ENCODE data around the gene APOA5. TPM values are rescaled to one million over a fixed set of nuclear protein-coding genes. Genes with fewer than 3 reads are reported as not detected.

The APOA5 gene
- total and polyA plus RNA-seq, 2 donors (not counting 3 experiments of a cell fraction or from before 2014, with no cell fraction given), result not detected

DNA sequence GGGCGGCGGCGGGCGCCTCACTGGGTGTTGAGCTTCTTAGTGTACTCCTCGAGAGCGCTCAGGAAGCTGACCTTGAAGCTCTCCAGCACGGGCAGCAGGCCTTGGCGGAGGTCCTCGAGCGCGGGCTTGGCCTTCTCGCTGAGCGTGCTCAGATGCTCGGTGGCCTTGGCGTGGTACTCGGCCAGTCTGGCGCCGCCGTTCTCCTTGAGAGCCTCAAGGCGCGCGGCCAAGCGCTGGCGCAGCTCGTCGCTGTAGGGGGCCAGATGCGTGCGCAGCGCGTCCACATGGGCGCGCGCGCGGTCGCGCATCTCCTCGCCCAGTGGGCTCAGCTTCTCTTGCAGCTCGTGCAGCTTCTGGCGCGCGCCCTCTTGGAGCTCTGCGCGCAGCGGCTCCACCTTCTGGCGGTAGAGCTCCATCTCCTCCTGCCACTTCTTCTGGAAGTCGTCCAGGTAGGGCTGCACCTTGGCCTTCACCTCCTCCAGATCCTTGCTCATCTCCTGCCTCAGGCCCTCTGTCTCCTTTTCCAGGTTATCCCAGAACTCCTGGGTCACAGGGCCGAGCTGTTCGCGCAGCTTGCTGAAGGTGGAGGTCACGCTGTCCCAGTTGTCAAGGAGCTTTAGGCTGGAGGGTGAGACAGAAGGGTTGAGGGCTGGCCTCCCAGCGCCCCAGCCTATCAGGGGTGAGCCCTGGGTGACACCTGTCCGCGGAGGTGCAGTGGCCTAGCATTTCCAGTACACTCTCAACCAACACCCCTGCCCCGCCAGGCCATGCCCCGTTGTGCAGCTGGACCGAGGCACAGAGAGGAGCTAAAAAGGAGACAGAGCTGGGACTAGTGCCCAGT, 44.3 kb upstream of the APOA5 start:
- CTCF ChIA-PET, result interaction anchor here (0.5 to 5.0 kb wide), 33 partner anchors 10 to 391 kb away, joined by 3 to 272 read pairs (median 5); partner anchors contain the start of genes APOA4, APOA5, BUD13 and PAFAH1B2
- H3K27ac ChIP-seq (ENCODE audit: insufficient read depth, low read depth, low read length), result no peak overlapping the region

More for the DNA sequence above, 44.3 kb upstream of the APOA5 start:
- Histone ChIP-seq H3K4me1 (ENCODE audit: control insufficient read depth, extremely low read depth, insufficient read depth, low read length) (peaks cover 6% of the 10 kb centered on the region), H3K9ac (replicated peaks; ENCODE audit: extremely low read depth, insufficient read depth, low read length) (no peak overlapping the region), H3K9me1 (replicated peaks; ENCODE audit: control insufficient read depth, extremely low read depth, insufficient read depth, low read length) (no peaks in the 10 kb centered on the region), H3K9me3 (replicated peaks; ENCODE audit: control insufficient read depth, insufficient read depth, low read length) (no peaks in the 10 kb centered on the region), H3K27me3 (ENCODE audit: control insufficient read depth in 2 of 2, insufficient read depth in 2 of 2, low read length in 2 of 2) (no peaks in the 10 kb centered on the region), H3K4me2 (ENCODE audit: insufficient read depth, low read length) (peak overlapping the region; percentile 40), H3K4me3 (replicated peaks in 1 of 3; ENCODE audit: insufficient read depth in 1 of 3, low read depth in 1 of 3, low read length in 3 of 3) (peak overlapping the region; percentile 1 to 32 (median 15)), H3K79me2 (ENCODE audit: control insufficient read depth, insufficient read depth, low read length) (no peaks in the 10 kb centered on the region), H3K36me3 (ENCODE audit: control insufficient read depth in 2 of 2, extremely low read depth in 1 of 2, insufficient read depth in 2 of 2, low read length in 2 of 2) (no peaks in the 10 kb centered on the region), H4K20me1 (replicated peaks; ENCODE audit: control insufficient read depth, extremely low read depth, insufficient read depth, low read length) (no peaks in the 10 kb centered on the region), H2AFZ (ENCODE audit: low read depth, low read length) (peak overlapping the region; percentile 69)
- peak; percentile 94 for DNase-seq (ENCODE audit: low read depth, low spot score)
- POLR2A ChIA-PET, result interaction anchor here (0.5 to 1.2 kb wide), 2 partner anchors 46 to 162 kb away, joined by 4 read pairs; no protein-coding TSS in a partner anchor
- FAIRE-seq, result peak; percentile 91
- TF ChIP-seq, protein P1, sequence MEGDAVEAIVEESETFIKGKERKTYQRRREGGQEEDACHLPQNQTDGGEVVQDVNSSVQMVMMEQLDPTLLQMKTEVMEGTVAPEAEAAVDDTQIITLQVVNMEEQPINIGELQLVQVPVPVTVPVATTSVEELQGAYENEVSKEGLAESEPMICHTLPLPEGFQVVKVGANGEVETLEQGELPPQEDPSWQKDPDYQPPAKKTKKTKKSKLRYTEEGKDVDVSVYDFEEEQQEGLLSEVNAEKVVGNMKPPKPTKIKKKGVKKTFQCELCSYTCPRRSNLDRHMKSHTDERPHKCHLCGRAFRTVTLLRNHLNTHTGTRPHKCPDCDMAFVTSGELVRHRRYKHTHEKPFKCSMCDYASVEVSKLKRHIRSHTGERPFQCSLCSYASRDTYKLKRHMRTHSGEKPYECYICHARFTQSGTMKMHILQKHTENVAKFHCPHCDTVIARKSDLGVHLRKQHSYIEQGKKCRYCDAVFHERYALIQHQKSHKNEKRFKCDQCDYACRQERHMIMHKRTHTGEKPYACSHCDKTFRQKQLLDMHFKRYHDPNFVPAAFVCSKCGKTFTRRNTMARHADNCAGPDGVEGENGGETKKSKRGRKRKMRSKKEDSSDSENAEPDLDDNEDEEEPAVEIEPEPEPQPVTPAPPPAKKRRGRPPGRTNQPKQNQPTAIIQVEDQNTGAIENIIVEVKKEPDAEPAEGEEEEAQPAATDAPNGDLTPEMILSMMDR (IDR thresholded peaks at IDR 0.05; ENCODE audit: extremely low read depth in 1 of 2, insufficient read depth in 1 of 2, low read depth in 1 of 2, low read length in 2 of 2), result peak; percentile 56 to 81
- TF ChIP-seq GATA2 (IDR thresholded peaks at IDR 0.05; ENCODE audit: insufficient read depth, insufficient read length, low read depth, low read length) (no peak), POLR2AphosphoS5 (IDR thresholded peaks at IDR 0.05; ENCODE audit: insufficient read depth, low read depth, low read length) (peak; percentile 68), POLR2A (IDR thresholded peaks at IDR 0.05; ENCODE audit: low read depth, low read length) (no peak)
- TF ChIP-seq, protein P2, sequence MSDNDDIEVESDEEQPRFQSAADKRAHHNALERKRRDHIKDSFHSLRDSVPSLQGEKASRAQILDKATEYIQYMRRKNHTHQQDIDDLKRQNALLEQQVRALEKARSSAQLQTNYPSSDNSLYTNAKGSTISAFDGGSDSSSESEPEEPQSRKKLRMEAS (IDR thresholded peaks at IDR 0.05; ENCODE audit: insufficient read depth, insufficient read length), result peak; percentile 37
- BruUV-seq (replicated peaks), result no TSS peak
- intact Hi-C loops (cut with micrococcal nuclease), result loop anchor here (1.0 to 5.0 kb wide), 3 partner anchors 45 to 270 kb away; partner anchors contain the start of gene APOA5
- dilution Hi-C loops (cut with MboI; ENCODE audit: extremely low pct_ligation_motif_present, low sequenced_read_pairs), result no loop called here
